ENCODE measurements around the gene SLC25A34. TPM values are rescaled to one million over a fixed set of nuclear protein-coding genes. Genes with fewer than 3 reads are reported as not detected.

Gene SLC25A34
- total RNA-seq, 1 experiment from 2014 or later, result 1.1 TPM

DNA sequence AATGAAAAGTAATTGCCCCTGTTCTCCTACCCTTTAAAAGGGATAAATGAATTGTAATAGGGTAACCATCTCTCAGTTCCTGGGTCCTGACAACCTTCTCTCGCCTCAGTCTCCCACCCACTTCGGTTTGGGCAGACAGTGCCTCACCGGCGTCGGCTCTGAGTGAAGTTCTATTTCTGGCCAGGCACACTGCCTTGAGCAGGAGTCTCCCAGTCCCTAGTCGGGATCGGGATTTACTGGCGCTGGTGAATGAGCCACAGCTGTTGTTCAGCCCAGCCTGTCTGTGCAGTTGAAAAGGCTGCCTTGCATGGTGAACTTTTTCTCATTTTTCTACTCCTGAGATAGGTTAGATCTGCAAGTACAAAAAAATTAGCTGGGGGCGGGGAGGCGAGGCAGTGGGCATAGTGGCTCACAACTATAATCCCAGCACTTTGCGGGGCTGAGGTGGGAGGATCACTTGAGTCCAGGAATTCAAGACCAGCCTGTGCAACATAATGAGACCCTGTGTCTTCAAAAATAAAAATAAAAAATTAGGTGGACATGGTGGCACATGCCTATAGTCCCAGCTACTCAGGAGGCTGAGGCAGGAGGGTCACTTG is 44.5 kb upstream of the SLC25A34 start:
- ATAC-seq (no peak), DNase-seq (ENCODE audit: low spot score) (no peak)
- no peaks in the 10 kb centered on the region for H3K4me1 Mint-ChIP-seq
- CTCF ChIA-PET, result no interaction called here
- H3K36me3 Mint-ChIP-seq, result 0 out of 2 replicates have a peak, but pooled peaks cover 3% of the 10 kb centered on the region
- no peaks in the 10 kb centered on the region for H3K9me3 Mint-ChIP-seq
- no peaks in the 10 kb centered on the region for H3K27me3 Mint-ChIP-seq (ENCODE audit: low read depth)
- TF ChIP-seq, protein P1, sequence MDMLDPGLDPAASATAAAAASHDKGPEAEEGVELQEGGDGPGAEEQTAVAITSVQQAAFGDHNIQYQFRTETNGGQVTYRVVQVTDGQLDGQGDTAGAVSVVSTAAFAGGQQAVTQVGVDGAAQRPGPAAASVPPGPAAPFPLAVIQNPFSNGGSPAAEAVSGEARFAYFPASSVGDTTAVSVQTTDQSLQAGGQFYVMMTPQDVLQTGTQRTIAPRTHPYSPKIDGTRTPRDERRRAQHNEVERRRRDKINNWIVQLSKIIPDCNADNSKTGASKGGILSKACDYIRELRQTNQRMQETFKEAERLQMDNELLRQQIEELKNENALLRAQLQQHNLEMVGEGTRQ (CRISPR knock-in tag; IDR thresholded peaks at IDR 0.05), result no peak
- TF ChIP-seq ZNF423 (CRISPR knock-in tag; IDR thresholded peaks at IDR 0.05) (no peak), ELF4 (CRISPR knock-in tag; IDR thresholded peaks at IDR 0.05; ENCODE audit: low read depth) (no peak), MYBL2 (CRISPR knock-in tag; IDR thresholded peaks at IDR 0.05) (no peak), TEAD4 (CRISPR knock-in tag; IDR thresholded peaks at IDR 0.05) (no peak), RORB (CRISPR knock-in tag; IDR thresholded peaks at IDR 0.05) (no peak), ZNF232 (CRISPR knock-in tag; IDR thresholded peaks at IDR 0.05) (no peak), ZNF317 (CRISPR knock-in tag; IDR thresholded peaks at IDR 0.05; ENCODE audit: borderline replicate concordance, low read depth) (no peak)
- TF ChIP-seq, protein P2, sequence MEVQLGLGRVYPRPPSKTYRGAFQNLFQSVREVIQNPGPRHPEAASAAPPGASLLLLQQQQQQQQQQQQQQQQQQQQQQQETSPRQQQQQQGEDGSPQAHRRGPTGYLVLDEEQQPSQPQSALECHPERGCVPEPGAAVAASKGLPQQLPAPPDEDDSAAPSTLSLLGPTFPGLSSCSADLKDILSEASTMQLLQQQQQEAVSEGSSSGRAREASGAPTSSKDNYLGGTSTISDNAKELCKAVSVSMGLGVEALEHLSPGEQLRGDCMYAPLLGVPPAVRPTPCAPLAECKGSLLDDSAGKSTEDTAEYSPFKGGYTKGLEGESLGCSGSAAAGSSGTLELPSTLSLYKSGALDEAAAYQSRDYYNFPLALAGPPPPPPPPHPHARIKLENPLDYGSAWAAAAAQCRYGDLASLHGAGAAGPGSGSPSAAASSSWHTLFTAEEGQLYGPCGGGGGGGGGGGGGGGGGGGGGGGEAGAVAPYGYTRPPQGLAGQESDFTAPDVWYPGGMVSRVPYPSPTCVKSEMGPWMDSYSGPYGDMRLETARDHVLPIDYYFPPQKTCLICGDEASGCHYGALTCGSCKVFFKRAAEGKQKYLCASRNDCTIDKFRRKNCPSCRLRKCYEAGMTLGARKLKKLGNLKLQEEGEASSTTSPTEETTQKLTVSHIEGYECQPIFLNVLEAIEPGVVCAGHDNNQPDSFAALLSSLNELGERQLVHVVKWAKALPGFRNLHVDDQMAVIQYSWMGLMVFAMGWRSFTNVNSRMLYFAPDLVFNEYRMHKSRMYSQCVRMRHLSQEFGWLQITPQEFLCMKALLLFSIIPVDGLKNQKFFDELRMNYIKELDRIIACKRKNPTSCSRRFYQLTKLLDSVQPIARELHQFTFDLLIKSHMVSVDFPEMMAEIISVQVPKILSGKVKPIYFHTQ (CRISPR knock-in tag; IDR thresholded peaks at IDR 0.05), result no peak
- TF ChIP-seq, protein P3, sequence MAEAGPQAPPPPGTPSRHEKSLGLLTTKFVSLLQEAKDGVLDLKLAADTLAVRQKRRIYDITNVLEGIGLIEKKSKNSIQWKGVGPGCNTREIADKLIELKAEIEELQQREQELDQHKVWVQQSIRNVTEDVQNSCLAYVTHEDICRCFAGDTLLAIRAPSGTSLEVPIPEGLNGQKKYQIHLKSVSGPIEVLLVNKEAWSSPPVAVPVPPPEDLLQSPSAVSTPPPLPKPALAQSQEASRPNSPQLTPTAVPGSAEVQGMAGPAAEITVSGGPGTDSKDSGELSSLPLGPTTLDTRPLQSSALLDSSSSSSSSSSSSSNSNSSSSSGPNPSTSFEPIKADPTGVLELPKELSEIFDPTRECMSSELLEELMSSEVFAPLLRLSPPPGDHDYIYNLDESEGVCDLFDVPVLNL (CRISPR knock-in tag; IDR thresholded peaks at IDR 0.05; ENCODE audit: borderline replicate concordance, low read depth), result no peak
- peak overlapping the region; percentile 23; the same call in 1 of the 2 replicates for H3K27ac Mint-ChIP-seq
- POLR2A ChIA-PET, result no interaction called here
- H3K4me3 Mint-ChIP-seq, result no peak overlapping the region

DNA sequence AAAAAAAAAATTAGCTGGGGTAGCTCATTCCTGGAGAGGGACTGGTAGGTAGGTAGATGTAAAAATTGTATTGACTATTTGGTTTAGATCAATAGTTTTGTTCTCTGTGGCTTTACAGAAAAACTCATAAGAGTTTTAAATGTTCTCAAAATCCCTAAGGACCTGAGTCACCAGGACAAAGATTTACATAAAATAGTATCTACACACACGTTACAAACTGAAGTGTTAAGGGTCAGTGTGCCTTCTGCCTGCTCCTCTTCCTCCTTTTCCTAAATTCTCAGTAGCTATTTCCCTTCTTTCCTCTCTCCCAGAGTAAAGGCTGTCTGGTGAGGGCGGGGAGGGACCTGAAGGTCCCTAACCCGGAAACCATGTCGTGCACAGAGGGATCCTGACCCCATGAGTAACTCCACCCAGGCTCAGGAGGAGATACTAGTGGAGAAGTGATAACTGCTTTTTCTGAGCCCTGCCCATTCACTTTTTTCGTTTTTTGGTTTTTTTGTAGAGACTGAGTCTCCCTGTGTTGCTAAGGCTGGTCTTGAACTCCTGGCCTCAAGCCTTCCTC is 43.9 kb upstream of the SLC25A34 start:
- ChIA-PET POLR2A (no interaction called here), CTCF (no interaction called here)
- DNase-seq (ENCODE audit: low spot score) (no peak), ATAC-seq (no peak)
- H3K27me3 Mint-ChIP-seq (ENCODE audit: low read depth), result no peaks in the 10 kb centered on the region
- peak overlapping the region; percentile 87 for H3K27ac Mint-ChIP-seq
- H3K9me3 Mint-ChIP-seq, result no peaks in the 10 kb centered on the region
- H3K36me3 Mint-ChIP-seq, result 0 out of 2 replicates have a peak, but pooled peaks cover 3% of the 10 kb centered on the region
- H3K4me3 Mint-ChIP-seq, result no peak overlapping the region
- no peaks in the 10 kb centered on the region for H3K4me1 Mint-ChIP-seq
- TF ChIP-seq, protein P4, sequence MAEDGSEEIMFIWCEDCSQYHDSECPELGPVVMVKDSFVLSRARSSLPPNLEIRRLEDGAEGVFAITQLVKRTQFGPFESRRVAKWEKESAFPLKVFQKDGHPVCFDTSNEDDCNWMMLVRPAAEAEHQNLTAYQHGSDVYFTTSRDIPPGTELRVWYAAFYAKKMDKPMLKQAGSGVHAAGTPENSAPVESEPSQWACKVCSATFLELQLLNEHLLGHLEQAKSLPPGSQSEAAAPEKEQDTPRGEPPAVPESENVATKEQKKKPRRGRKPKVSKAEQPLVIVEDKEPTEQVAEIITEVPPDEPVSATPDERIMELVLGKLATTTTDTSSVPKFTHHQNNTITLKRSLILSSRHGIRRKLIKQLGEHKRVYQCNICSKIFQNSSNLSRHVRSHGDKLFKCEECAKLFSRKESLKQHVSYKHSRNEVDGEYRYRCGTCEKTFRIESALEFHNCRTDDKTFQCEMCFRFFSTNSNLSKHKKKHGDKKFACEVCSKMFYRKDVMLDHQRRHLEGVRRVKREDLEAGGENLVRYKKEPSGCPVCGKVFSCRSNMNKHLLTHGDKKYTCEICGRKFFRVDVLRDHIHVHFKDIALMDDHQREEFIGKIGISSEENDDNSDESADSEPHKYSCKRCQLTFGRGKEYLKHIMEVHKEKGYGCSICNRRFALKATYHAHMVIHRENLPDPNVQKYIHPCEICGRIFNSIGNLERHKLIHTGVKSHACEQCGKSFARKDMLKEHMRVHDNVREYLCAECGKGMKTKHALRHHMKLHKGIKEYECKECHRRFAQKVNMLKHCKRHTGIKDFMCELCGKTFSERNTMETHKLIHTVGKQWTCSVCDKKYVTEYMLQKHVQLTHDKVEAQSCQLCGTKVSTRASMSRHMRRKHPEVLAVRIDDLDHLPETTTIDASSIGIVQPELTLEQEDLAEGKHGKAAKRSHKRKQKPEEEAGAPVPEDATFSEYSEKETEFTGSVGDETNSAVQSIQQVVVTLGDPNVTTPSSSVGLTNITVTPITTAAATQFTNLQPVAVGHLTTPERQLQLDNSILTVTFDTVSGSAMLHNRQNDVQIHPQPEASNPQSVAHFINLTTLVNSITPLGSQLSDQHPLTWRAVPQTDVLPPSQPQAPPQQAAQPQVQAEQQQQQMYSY (CRISPR knock-in tag; IDR thresholded peaks at IDR 0.05), result no peak
- TF ChIP-seq, protein P5, sequence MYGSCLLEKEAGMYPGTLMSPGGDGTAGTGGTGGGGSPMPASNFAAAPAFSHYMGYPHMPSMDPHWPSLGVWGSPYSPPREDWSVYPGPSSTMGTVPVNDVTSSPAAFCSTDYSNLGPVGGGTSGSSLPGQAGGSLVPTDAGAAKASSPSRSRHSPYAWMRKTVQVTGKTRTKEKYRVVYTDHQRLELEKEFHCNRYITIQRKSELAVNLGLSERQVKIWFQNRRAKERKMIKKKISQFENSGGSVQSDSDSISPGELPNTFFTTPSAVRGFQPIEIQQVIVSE (CRISPR knock-in tag; IDR thresholded peaks at IDR 0.05; ENCODE audit: borderline replicate concordance), result no peak
- TF ChIP-seq FOXJ3 (CRISPR knock-in tag; IDR thresholded peaks at IDR 0.05; ENCODE audit: borderline replicate concordance) (no peak), ZNF138 (CRISPR knock-in tag; conservative IDR thresholded peaks at IDR 0.05) (no peak), ZNF317 (CRISPR knock-in tag; IDR thresholded peaks at IDR 0.05; ENCODE audit: borderline replicate concordance, low read depth) (no peak), NFE2L1 (CRISPR knock-in tag; IDR thresholded peaks at IDR 0.05) (no peak), ZNF232 (CRISPR knock-in tag; IDR thresholded peaks at IDR 0.05) (no peak), KAT7 (CRISPR knock-in tag; IDR thresholded peaks at IDR 0.05; ENCODE audit: borderline replicate concordance) (no peak), CBFB (CRISPR knock-in tag; IDR thresholded peaks at IDR 0.05; ENCODE audit: low read depth) (no peak), ZNF219 (CRISPR knock-in tag; IDR thresholded peaks at IDR 0.05; ENCODE audit: borderline replicate concordance) (no peak), SP1 (CRISPR knock-in tag; conservative IDR thresholded peaks at IDR 0.05) (no peak), GRHL2 (CRISPR knock-in tag; IDR thresholded peaks at IDR 0.05; ENCODE audit: insufficient replicate concordance, severe bottlenecking) (no peak)
- TF ChIP-seq, protein P6, sequence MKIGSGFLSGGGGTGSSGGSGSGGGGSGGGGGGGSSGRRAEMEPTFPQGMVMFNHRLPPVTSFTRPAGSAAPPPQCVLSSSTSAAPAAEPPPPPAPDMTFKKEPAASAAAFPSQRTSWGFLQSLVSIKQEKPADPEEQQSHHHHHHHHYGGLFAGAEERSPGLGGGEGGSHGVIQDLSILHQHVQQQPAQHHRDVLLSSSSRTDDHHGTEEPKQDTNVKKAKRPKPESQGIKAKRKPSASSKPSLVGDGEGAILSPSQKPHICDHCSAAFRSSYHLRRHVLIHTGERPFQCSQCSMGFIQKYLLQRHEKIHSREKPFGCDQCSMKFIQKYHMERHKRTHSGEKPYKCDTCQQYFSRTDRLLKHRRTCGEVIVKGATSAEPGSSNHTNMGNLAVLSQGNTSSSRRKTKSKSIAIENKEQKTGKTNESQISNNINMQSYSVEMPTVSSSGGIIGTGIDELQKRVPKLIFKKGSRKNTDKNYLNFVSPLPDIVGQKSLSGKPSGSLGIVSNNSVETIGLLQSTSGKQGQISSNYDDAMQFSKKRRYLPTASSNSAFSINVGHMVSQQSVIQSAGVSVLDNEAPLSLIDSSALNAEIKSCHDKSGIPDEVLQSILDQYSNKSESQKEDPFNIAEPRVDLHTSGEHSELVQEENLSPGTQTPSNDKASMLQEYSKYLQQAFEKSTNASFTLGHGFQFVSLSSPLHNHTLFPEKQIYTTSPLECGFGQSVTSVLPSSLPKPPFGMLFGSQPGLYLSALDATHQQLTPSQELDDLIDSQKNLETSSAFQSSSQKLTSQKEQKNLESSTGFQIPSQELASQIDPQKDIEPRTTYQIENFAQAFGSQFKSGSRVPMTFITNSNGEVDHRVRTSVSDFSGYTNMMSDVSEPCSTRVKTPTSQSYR (CRISPR knock-in tag; IDR thresholded peaks at IDR 0.05), result no peak

Measured in WTC11 (cell line).